ENCODE results near the gene POU6F2.

POU6F2 gene

GRCh38 chr7:39260279-39260844 is 282.7 kb downstream of the POU6F2 start:
- DNase-seq = no peak

DNA sequence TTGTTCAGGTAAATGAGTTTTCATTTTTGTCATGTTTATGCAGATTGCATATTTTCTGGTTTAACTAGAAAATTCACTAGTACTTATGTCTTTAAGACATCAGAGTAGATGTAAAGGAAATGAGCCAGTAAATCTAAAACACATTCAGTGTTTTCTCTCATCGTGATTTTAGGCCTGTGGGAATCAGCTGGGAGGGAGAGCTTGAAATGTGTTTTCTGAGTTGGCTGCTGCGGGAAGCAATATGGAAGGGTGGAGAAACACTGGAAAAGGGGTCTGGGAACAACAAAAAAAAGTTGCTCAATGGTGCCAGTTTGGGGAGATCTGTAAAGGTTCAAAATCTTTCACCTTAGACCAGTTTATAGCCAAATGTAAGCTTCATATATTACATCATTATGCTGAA is 284.1 kb downstream of the POU6F2 start:
- no peak for DNase-seq

DNA sequence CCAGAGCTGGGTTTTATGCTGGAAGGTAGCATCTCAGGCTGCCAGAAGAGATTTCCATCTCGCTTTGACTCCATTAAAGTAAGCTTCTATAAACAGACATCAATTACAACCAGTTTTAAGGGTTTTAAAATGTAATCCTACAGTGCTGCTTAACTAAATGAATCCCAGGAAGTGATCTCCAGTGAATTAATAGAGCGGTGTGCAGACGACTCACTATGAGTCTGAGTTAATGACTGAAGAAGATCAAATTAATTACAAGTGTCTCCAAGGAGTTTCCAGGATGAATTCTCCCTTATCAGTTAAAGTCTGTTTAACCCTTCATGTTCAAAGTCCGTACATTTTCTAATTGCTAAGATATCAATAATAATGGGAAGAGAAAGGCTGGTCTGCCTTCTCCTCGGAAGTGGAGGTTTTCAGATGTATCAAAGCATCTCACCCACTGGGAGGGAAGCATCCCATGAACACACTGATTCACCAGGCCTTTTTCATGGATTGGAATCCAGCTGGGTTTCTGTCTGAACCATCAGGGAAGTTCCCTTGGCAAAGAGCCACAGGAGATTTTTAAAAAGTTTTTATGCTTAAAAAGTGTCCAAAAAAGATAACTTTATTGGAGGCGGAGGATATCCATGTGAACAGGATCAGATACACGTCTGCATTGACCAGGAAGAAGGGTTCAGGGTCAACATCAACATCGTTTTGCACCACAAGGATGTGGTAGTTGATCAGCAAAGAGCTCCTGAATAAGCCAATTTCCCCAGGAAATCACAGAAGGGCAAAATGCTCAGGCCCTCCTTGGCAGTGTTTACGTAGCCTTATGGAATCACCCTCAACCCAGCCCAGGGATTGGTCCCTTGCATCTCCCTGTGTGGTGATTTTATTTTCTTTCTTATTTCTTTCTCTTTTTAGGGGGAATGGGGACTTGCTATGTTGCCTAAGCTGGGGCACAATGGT is 288.2 kb downstream of the POU6F2 start:
- no peak for DNase-seq

- DNase-seq = no peak
Measured at GRCh38 chr7:39269034-39269433, 291.3 kb downstream of the POU6F2 start.

DNA sequence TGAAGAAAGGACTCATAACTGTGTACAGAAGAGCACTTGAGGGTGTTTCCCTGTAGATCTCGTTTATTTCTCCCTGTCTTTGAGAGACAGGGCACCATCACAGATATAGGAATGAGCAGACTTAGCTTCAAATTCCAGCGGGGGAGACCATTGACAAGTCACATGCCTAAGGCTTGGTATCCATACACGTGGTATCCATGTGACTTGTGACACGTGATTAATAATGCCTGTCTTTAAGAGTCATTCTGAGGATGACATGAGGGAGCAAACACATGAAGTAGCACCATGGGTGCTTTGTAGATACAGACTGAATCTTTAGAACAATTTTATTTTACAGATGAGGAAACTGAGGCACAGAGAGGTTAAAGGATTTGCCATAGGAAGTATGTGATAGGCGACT is 292.3 kb downstream of the POU6F2 start:
- DNase-seq = no peak

GRCh38 chr7:39271402-39271801 is 293.7 kb downstream of the POU6F2 start:
- DNase-seq = peak; percentile 57 to 80

DNA sequence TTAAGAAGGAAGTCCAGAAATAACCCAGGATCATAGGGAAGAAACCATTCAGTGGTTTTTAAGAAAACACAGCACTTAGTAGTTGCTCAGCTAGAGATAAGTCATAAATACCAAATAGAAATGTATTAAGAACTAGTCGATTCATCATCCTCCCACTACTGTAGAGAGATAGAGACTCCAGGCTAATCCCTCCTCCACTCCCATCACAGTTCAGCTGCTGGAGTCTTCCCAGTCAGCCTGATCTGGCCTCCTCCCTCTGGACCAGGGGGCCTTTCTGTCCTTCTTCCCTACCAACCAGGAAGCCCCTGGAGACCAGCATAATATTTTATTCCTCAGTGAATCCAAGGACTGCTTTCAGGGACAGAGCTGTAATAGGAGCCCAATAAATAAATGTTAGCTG is 294.4 kb downstream of the POU6F2 start:
- no peak for DNase-seq

GRCh38 chr7:39272691-39273090 is 295.0 kb downstream of the POU6F2 start:
- no peak for DNase-seq

DNA sequence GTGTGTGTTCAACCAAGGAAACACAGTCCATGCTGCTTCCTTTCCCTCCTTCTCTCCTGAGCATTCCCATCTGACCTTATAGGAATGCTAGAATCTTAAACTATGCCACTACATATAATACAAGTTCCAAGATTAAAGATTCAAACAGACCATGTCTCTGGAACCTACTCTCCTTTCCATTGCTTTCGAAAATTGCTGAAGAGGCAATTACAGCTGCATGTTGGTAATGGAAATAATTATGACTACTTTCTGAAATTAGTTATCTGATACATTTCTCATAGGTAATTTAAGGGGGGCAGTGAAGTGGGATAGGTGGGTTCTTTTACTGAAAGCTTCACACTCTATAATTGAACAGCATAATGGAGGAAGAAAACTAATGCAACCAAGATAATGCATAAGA is 302.6 kb downstream of the POU6F2 start:
- no peak for DNase-seq

DNA sequence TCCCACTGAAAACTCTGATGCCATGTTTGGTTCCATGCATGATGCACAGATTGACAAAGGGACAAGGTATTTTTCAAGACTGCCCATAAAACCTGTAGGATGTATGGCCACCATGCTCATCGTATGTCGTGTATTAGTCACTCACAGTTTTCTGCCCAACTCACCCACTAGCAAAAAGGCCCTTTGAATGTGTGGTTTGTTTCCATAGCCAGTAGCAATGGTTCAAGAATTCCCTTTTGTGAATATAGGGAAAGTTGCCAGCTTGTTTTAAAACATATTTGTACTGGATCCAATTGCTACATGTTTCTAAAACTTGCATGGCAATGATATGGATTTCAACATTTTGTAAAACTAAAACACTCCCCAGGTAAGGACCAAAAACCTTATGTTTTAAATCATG is 307.5 kb downstream of the POU6F2 start:
- no peak for DNase-seq

GRCh38 chr7:39288303-39288702 is 310.6 kb downstream of the POU6F2 start:
- no peak for DNase-seq

DNA sequence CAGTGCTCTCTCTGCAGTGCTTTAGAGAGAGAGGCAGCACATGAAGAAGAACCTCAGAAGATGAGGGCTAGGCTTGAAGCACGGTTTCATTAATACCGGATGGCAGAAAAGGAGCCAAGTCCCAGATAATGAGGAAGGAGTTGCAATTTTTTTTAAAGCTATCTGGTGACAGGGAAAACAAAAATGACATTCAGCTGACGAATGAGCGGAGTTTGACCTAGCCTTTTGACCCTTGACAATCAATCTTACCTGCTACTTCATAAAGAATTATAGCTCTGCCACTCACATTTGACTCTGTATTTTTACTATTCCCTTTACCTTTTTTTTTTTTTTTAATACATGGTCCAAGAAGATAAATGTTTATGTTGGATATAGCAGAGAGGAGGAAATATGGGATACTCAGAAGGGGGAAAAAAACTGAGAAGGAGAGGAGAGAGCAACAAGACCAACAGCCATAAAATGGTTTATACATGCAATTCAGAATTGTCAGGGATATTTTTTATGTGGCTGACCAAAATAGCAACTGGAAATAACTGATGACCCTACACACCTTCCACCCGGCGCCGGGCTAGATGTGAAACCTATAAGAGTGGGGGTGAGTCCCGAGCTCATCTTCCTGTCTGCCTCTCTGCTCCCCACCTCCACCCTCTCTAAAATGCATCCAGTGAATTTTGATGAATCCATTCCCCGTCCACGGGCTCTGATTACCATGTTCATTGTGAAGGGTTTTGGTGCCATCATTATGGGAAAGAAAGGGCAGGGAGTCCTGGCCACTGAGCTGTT is 314.1 kb downstream of the POU6F2 start:
- DNase-seq = no peak

- DNase-seq = no peak
Measured at GRCh38 chr7:39293056-39293823, 315.5 kb downstream of the POU6F2 start.

DNA sequence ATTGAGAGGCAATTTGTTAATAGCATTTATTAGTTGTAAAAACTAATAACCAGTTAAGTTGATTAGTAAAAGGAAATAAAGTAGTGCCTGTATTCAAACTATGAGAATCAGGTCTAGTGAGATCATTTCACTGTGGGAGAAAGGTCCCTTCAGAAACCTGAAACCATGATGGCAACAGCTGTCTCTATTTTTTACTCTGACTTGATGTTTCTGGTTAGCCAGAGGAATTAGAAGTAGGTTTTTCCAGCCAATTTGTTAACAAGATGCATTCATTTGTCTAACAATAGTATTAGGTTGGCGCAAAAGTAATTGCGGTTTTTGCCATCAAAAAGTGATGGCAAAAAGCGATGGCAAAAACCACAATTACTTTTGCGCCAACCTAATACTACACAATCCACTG is 316.3 kb downstream of the POU6F2 start:
- DNase-seq = no peak

DNA sequence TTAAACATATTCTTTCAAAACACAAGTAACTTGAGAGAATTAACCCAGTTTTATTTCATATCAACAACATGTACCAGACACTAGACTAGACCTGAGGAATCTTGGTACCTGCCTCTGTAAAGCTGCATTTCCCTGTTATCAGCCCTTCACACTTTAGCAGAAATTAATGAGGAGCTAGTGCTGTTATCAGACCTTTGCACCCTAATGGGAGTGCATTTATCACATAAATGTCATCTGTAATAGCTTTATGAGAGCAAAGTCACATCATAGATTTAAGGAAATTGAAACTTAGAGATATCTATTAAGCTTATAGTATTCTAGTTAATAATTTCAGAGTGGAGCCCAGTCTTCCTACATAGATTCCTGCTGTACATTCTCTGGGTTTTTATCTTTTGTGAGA is 318.1 kb downstream of the POU6F2 start:
- no peak for DNase-seq

DNA sequence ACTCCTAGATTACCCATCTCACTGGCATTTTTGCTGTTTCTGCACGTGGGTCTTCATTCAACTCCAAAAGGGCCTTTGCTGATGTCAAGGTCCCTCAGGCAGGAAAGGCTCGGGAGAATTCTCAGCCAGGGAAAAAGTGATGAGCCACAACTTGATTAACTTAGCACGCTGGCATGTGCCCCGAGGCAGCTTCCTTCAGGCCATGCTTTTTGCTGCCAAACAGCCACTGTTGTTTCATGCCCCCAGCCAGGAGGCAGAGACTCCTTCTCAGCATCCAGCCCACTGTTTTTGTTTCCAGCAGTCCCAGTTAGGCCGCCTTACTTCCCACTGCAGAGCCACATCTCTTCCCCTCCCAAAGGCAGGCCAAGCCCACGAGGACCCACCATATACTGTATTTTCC is 322.0 kb downstream of the POU6F2 start:
- DNase-seq = peak in 1 of 2 experiments; percentile 9

GRCh38 chr7:39300276-39300675 is 322.6 kb downstream of the POU6F2 start:
- no peak for DNase-seq

GRCh38 chr7:39301543-39301942 is 323.8 kb downstream of the POU6F2 start:
- no peak for DNase-seq

- DNase-seq = no peak
Measured at GRCh38 chr7:39304178-39304577, 326.5 kb downstream of the POU6F2 start.

GRCh38 chr7:39304668-39305405 is 327.1 kb downstream of the POU6F2 start:
- no peak for DNase-seq

DNA sequence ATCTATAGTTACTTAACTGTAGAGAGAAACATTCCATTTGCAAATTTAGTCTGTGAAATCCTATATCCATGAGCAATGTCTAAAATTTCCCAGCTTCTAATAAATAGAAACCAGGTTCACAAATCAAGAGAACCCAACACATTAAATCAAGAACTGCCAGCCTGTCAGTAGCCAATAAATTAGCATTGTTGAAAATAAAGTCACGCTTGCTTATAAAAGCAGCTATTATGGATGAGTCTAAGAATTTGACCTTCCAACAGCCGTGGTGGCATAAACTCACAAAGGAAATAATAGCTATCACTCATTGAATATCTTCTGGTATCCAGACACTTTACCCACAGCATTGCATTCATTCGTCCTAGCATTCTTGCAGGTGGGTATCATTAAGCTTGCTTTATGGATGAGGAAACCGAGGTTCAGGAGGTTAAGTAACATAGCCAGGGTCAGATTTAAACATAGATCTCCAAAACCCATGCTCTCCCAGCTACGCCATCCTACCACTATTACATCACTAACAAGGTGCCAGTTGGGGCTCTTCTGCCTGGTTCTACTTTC is 328.4 kb downstream of the POU6F2 start:
- DNase-seq = no peak

DNA sequence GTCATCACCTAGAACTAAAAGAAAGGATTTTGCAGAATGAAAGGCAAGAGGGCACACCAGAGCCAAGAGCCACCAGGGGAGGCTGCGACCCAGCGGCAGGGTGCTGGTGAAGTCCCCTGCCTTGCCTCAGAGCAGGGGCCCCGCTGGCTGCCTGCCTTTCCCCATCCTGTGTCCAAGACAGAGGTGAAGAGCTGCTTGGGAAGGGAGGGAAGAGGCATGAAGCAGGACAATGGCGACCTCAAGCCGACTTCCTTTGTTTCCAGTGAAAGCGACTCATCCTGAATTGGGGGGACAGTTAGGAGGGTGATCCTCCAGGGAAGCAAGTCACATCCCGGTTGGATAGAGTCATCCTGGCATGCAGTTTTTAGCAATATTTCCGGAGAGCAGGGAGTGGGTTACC is 333.0 kb downstream of the POU6F2 start:
- DNase-seq = no peak
